HepG2 (cell line): ENCODE results near the gene CARHSP1.

Experiments
- CTCF ChIP-seq: sonication (generic); formaldehyde crosslinking; IDR thresholded peaks from 2 replicates; pipeline ENCODE4 v1.5.0; 2020; ENCODE audit warnings: mild to moderate bottlenecking, missing genetic modification reagents, moderate library complexity
- E2F2 ChIP-seq: sonication (generic); formaldehyde crosslinking; IDR thresholded peaks from 2 replicates; pipeline ENCODE4 v1.4.0; 2020; ENCODE audit warnings: missing genetic modification reagents, borderline replicate concordance
- HNRNPL ChIP-seq: fragments of 200-400 bp; formaldehyde crosslinking; IDR thresholded peaks from 2 replicates; pipeline ENCODE4 v1.6.1; 2017; ENCODE audit warnings: mild to moderate bottlenecking, low read depth, low read length
- ZNF776 ChIP-seq: sonication (generic); formaldehyde crosslinking; IDR thresholded peaks from 2 replicates; pipeline ENCODE4 v1.4.0; 2020; ENCODE audit warnings: mild to moderate bottlenecking, missing genetic modification reagents

GRCh38 chr16:8893976-8894690 lies 25.3 kb upstream of the CARHSP1 start:
- TF ChIP-seq CTCF (no peak), ZNF776 (CRISPR knock-in tag) (no peak), HNRNPL (no peak), E2F2 (no peak)
